Tibial nerve (tissue), 4 donors: ENCODE data around the gene STPG3. TPM values are rescaled to one million over a fixed set of nuclear protein-coding genes. Genes with fewer than 3 reads are reported as not detected.
A peak's percentile ranks its signal among the peaks of the same experiment; 100 is the strongest.

Experiments
- DNase-seq, 2 donors: peaks; one replicate each; pipeline ENCODE4 v3.0.0-alpha.2; 2019; ENCODE audit warnings: low spot score in 2 of 2
- H3K27ac ChIP-seq, 4 donors: fragments of 200-600 bp; sonication (generic) in 3 of 4; one replicate each; pipeline ENCODE4 v1.5.1; 2017 to 2019; ENCODE audit warnings: mild to moderate bottlenecking in 1 of 4
- H3K27me3 ChIP-seq, 2 donors: fragments of 200-600 bp; sonication (generic) in 1 of 2; one replicate each; pipeline versions ENCODE4 v1.5.1 to v1.6.0; 2017 to 2019
- H3K36me3 ChIP-seq, 3 donors: fragments of 200-600 bp; sonication (generic); one replicate each; pipeline ENCODE4 v1.5.1; 2018 to 2019
- H3K4me1 ChIP-seq, 4 donors: fragments of 200-600 bp; sonication (generic) in 3 of 4; one replicate each; pipeline ENCODE4 v1.5.1; 2017 to 2019
- H3K4me3 ChIP-seq, 4 donors: fragments of 200-600 bp; sonication (generic) in 3 of 4; one replicate each; pipeline ENCODE4 v1.5.1; 2017 to 2019; ENCODE audit warnings: mild to moderate bottlenecking in 1 of 4, moderate library complexity in 1 of 4
- H3K9me3 ChIP-seq, 4 donors: fragments of 200-600 bp; sonication (generic) in 3 of 4; one replicate each; pipeline ENCODE4 v1.5.1; 2017 to 2019
- CTCF ChIP-seq, 5 experiments: fragments of 200-600 bp in 3 of 5; fragments of 450-650 bp in 2 of 5; sonication (generic) in 3 of 5; IDR thresholded peaks; one replicate each; pipeline ENCODE4 v1.5.1; 2016 to 2019; ENCODE audit warnings: antibody characterized with exemption in 5 of 5, mild to moderate bottlenecking in 3 of 5, moderate library complexity in 2 of 5
- EP300 ChIP-seq, 2 donors: sonication (generic); formaldehyde crosslinking; IDR thresholded peaks; one replicate each; pipeline ENCODE4 v1.6.1; 2017; ENCODE audit warnings: antibody characterized with exemption in 2 of 2, mild to moderate bottlenecking in 1 of 2
- POLR2A ChIP-seq, 2 donors: fragments of 450-650 bp; IDR thresholded peaks; one replicate each; pipeline ENCODE4 v1.6.1; 2017; ENCODE audit warnings: antibody characterized with exemption in 2 of 2, mild to moderate bottlenecking in 2 of 2, moderate library complexity in 2 of 2
- WGBS, 2 donors: methylation state at CpG; one replicate each; pipeline ENCODE4 v1.1.5; 2018; 5-methylcytosine and 5-hydroxymethylcytosine counted together
- total RNA-seq, 4 donors: library from RNA; depleted of rRNA; stranded (reverse); fragments of >200 nt; gene quantifications; one replicate each; pipeline ENCODE4 v1.1.0, GENCODE V29; 2016

STPG3 gene
- total RNA-seq, 4 donors from 2014 or later, result not detected

GRCh38 chr9:137221506-137222111 is 29.5 kb upstream of the STPG3 start:
- Histone ChIP-seq H3K27ac (peak overlapping the region; percentile 27 to 78 (median 54)), H3K27me3 (peaks cover 0 to 4% of the 10 kb centered on the region in 2 donors), H3K4me1 (peaks cover 0 to 72% (median 35%) of the 10 kb centered on the region in 4 donors), H3K36me3 (peaks cover 0 to 4% (median 0%) of the 10 kb centered on the region in 3 donors), H3K9me3 (no peaks in the 10 kb centered on the region), H3K4me3 (peak overlapping the region; percentile 23 to 88 (median 30))
- TF ChIP-seq POLR2A (IDR thresholded peaks at IDR 0.05), result no peak
- no peak for TF ChIP-seq EP300 (IDR thresholded peaks at IDR 0.05)
- no peak for TF ChIP-seq CTCF (IDR thresholded peaks at IDR 0.05)
- 2% methylated on average over 10 of the region's 61 CpGs; no CpG with 5 or more reads in 1 of the 2 donors for WGBS, 2 donors
- DNase-seq, result no peak

- Histone ChIP-seq H3K27ac (peak within 1 kb of the TSS; percentile 77 to 97 (median 90)), H3K27me3 (peaks cover 0 to 12% of the 10 kb centered on the region in 2 donors), H3K36me3 (no peaks in the 10 kb centered on the region), H3K4me3 (peak within 1 kb of the TSS; percentile 66 to 88 (median 73)), H3K9me3 (no peaks in the 10 kb centered on the region), H3K4me1 (peaks cover 0 to 72% (median 36%) of the 10 kb centered on the region in 4 donors)
- 6 to 7% methylated on average over 17 to 30 of the region's 88 CpGs for WGBS, 2 donors
- no peak for DNase-seq
- TF ChIP-seq CTCF (IDR thresholded peaks at IDR 0.05), result no peak
These were observed 28.7 kb upstream of the STPG3 start, which contains the start of gene RNF208 for GRCh38 chr9:137222190-137223077. Gene RNF208, minus strand, starts transcription at chr9:137222240. Its CDS starts 1,028 bp downstream, at chr9:137221212.

- peak overlapping the region; percentile 77 to 97 (median 90) for H3K27ac ChIP-seq
- peaks cover 0 to 20% of the 10 kb centered on the region in 2 donors for H3K27me3 ChIP-seq
- peak; percentile 79 to 93 for TF ChIP-seq EP300 (IDR thresholded peaks at IDR 0.05)
- peak in 1 of 2 donors; percentile 24 for TF ChIP-seq POLR2A (IDR thresholded peaks at IDR 0.05)
- TF ChIP-seq CTCF (IDR thresholded peaks at IDR 0.05), result peak in 1 of 5 experiments; percentile 38
- H3K4me3 ChIP-seq, result peak overlapping the region; percentile 66 to 93 (median 83)
- DNase-seq, result peak; percentile 94 to 96
- H3K36me3 ChIP-seq, result no peaks in the 10 kb centered on the region
- H3K9me3 ChIP-seq, result no peaks in the 10 kb centered on the region
- H3K4me1 ChIP-seq, result peaks cover 0 to 70% (median 30%) of the 10 kb centered on the region in 4 donors
- 1 to 2% methylated on average over 35 to 43 of the region's 63 CpGs for WGBS, 2 donors
These were observed 27.8 kb upstream of the STPG3 start for GRCh38 chr9:137223078-137223970.

GRCh38 chr9:137224830-137225694 is 26.0 kb upstream of the STPG3 start, which contains the start of gene CYSRT1:
Gene CYSRT1, plus strand, starts transcription at chr9:137225174. Its CDS starts 448 bp downstream, at chr9:137225622.
- Histone ChIP-seq H3K4me3 (peak within 1 kb of the TSS; percentile 66 to 93 (median 83)), H3K27me3 (peaks cover 0 to 37% of the 10 kb centered on the region in 2 donors), H3K27ac (peak within 1 kb of the TSS in 3 of 4 donors; percentile 87 to 97 (median 94)), H3K36me3 (no peaks in the 10 kb centered on the region), H3K4me1 (peaks cover 0 to 53% (median 26%) of the 10 kb centered on the region in 4 donors), H3K9me3 (no peaks in the 10 kb centered on the region)
- DNase-seq, result no peak
- 30 to 51% methylated on average over 17 to 18 of the region's 23 CpGs for WGBS, 2 donors
- no peak for TF ChIP-seq CTCF (IDR thresholded peaks at IDR 0.05)
- TF ChIP-seq POLR2A (IDR thresholded peaks at IDR 0.05), result no peak
- TF ChIP-seq EP300 (IDR thresholded peaks at IDR 0.05), result no peak
